HG02852 (cell line): Measurements from ENCODE around the gene FBXO21.

Experiments
- ATAC-seq: cut with Tn5 transposase; IDR thresholded peaks from one replicate; pipeline ENCODE4 v1.9.1; 2021; ENCODE audit warnings: mild to moderate bottlenecking, moderate library complexity; ENCODE audit not compliant: unreplicated experiment

Gene FBXO21

DNA sequence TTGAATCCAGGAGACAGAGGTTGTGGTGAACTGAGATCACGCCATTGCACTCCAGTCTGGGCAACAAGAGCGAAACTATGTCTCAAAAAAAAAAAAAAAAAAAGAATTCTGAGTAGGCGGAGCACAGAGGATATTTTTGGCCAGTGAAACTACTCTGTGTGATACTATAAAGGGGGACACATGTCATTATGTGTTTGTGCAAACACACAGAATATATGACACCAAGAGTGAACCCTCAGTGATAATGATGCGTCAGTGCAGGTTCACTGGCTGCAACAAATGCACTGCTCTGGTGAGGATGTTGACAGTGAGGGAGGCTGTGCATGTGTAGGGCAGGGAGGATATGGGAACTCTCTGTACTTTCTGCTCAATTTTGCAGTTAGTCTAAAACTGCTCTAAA, 24.2 kb downstream of the FBXO21 start:
- no peak for ATAC-seq

GRCh38 chr12:117165342-117165741, 24.9 kb downstream of the FBXO21 start:
- no peak for ATAC-seq

GRCh38 chr12:117162633-117163032, 27.6 kb downstream of the FBXO21 start:
- ATAC-seq = no peak

DNA sequence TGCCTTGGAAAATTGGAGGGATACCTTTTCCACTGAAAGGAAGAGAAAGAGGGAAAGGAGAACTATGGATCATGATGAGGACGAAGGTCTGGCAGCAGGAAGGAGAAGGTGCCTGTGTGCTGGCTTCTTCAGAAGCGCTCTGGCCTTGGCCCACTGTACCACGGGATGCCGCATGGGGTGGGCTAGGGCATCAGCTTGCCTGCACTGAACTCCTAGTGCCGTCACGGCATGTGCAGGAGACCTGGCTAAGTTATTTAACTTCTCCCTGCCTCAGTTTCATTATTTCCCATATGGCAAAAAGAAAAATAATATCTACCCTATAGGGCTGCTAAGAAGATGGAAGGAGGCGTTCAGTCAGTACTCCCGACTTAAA, 28.1 kb downstream of the FBXO21 start:
- no peak for ATAC-seq

DNA sequence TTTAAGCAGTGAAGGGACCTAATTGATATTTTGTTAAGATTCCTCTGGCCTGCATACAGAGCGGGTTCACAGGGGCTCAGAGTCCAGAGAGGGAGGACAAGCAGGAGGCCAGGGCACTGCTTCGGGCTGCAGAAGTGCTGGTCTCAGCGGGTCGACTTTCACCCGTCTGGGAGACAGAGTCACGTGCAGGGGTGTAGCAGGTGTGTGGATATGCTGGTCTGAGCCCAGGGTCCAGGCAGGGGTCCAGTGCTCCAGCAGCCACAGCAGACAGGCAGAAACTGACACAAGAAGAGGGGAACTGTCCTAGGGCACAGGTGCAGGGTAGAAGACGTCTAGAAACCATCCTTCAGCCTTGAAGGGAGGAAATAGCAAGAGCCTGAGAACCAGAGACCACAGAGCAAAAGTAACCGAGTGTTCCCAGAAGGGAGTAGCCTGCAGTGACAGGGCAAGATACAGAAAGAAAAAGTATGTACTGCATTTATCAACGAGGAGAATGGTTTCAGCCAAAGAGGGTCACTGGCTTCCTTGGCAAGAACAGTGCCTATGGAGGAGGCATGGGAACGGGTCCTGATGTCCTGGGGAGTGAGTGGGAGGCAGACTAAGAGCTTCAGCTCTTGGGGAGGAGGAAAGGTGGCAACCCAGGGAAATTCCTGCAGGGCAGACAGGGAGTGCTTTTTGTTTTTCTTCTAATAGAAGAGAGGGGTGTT, 28.7 kb downstream of the FBXO21 start:
- no peak for ATAC-seq

DNA sequence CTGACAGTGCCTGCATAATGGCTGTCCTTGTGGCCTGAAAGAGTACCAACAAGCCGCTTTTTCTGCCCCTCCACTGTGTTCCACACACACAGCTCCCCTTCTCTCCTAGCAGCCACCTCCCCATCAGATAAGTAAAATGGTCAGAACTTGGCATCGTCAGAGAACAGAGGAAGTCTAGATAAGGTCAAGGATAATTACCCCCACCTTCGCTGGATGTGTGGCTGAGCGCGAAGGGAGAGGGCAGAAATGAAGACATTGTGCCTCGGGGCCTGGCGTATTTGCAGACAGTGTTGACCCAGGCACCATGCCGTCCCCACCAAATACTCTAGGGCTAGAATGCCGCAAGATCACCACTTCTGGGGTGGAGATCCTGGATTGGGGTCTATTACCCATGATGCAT, 30.6 kb downstream of the FBXO21 start:
- ATAC-seq = no peak

DNA sequence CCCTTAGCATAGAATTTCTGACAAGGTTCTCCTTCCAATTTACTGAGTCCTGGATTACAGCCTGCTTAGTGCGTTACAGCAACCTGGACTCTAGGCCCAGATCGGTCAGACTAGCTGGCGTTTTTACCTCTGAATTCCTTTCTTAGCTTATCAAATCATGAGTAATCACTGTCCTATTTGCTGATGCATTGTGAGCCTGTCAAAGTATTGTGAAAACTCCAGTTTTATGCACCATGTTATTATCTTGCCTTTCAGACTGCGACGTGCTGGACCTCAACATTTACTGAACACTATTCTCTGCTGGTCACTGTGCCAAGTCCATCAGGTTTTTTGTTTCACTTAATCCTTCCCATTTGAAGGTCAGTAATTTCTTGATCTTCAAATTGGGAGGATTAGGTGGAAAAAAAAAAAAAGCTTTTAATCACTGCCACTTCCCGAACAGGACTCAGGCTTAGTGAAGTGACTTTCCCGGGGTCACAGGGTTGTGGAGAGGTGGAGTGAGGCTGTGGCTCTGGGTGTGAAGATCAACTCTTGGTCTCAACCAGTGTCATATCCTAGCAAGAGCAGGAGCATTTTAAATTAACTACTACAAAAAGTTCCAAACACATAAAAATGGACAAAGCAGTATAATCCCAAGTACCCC, 31.2 kb downstream of the FBXO21 start:
- no peak for ATAC-seq

GRCh38 chr12:117158096-117158495, 32.2 kb downstream of the FBXO21 start:
- ATAC-seq = no peak

- peak; percentile 58 for ATAC-seq
These were observed 34.8 kb downstream of the FBXO21 start for GRCh38 chr12:117155278-117156060.

DNA sequence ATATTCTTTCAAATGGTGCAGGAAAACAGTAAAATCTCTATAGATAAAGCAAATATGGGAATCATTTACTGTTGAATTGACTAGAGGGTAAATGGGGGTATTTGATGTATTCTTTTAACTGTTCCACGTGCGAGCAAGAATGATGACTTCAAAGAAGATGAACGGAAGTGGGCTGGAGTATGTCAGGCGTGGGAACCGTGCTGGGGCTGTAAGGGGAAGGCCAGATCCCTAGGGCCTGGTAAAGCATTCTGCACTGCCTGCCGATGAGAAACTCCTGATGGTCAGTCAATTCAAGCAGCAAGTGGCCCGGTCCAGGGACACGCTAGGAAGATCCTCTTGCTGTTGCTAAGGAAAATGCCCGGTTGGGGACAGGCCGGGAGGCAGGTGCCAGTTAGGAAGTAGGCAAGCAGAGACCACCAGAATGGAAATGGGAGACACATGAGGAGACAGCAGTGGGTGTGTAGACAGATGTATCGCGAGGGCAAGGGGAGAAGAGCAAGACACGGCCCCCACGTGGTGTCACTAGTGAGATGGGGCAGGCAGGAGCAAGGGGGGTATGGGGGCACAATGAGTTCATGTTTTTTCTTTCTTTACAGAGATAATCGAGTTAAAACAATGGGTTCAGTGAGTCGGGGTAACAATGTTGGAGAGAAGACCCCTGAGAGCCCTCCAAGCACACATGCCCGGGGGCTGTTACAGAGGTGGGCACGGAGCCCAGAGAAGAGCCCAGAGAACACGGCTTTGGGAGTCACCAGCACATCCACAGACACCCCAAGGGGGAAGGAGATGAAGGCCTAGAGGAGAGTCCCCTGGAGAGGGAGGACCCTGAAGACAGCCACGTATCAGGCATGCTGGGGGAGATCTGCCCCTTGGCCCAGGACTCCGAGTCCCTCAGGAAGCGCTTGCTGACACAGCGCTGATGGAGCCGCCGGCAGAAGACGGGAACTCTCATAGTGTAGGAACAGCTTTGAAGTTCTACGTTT, 37.2 kb downstream of the FBXO21 start:
- no peak for ATAC-seq

DNA sequence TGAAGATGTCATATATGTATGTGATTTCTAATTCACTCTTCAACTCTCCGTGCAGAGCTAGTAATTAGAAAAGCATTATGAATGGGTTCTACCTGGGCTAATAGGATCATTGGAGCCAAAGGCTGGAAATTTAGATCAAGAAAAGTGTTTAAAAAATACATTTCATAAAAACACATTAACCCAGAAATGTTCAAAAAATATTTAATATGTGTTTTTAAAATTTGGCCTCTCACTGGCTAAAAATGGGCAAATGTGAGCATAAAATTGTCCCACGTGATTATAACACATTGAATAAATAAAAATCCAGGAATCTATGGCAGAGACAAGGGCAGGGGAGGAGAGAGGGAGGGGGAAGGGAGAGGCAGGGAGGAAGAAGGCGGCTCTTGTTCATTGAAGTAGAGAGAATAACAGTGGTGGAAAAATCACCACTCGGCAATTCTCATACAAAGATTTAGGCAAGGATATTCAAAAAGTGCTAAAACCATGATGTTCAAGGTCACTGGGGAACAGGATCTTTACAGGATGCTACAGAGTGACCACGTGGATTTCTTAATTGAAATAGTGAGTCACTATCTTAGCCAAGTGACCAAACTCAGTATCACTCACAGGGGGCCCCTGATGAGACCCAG, 38.8 kb downstream of the FBXO21 start:
- no peak for ATAC-seq

DNA sequence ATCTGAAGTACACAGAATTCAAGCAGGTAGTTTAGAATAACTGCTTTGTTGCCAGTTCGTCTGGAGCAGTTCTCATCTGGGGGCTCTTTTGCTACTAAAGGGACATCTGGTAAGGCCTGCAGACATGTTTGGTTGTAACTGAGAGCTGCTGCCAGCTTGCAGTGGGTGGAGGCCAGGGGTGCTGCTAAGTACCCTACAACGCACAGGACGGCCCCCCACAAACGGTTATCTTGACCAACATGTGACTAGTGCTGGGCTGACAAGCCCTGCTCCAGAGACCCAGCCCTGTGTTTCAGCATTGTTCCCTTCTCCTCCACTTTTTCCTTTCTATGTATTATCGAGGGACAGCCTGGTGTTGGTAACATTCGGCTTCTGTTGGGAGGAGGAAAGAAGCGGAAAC, 40.8 kb downstream of the FBXO21 start:
- ATAC-seq = no peak

- ATAC-seq = no peak
These were observed 41.6 kb downstream of the FBXO21 start for GRCh38 chr12:117148642-117149041.

- no peak for ATAC-seq
These were observed 42.6 kb downstream of the FBXO21 start for GRCh38 chr12:117147639-117148038.

DNA sequence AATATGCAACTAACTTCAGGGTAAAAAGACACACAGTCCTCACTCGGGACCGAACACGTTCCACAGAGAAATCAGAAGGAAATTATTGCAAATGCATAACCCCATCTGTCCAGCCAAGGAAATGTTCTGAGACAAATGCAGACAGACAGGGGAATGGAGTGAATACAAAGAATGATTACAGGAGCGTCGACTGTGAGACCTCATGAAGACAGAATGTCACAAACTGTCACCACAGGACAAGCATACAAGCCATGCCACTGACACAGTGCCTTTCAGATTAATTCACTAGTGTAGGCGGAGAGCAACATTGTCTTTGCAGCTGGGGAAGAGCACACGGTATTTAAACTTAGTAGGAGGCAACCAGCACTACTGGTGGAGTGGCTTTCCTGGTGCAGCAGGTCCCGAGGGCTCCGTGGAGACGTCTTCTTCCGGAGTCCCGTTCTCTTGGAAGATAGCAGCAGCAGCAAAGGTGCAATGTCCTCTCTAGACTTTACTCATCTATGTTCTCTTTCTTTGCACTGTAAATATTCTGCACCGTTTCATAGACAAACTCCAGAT, 44.6 kb downstream of the FBXO21 start:
- no peak for ATAC-seq

- no peak for ATAC-seq
These were observed 45.7 kb downstream of the FBXO21 start for GRCh38 chr12:117144599-117144998.

- ATAC-seq = no peak
These were observed 47.2 kb downstream of the FBXO21 start for GRCh38 chr12:117143008-117143532.

DNA sequence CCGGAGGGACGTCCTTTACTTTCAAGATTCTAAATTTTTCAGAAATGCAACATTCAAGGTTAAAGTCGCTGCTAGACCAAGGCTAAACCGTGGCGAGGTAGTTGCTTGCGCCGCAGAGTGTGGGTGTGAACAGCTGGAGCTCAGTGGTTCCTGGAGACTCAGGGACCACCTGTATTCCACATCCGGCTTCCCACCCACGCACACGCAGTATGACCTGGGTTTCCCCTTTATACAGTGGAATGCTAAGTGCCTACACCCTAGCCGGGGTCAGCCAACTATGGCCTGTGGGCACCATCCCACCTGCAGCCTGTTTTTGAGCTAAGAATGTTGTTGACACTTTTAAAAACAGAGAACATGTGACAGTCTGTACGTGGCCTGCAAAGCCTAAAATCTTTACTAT, 48.2 kb downstream of the FBXO21 start:
- peak; percentile 62 for ATAC-seq

DNA sequence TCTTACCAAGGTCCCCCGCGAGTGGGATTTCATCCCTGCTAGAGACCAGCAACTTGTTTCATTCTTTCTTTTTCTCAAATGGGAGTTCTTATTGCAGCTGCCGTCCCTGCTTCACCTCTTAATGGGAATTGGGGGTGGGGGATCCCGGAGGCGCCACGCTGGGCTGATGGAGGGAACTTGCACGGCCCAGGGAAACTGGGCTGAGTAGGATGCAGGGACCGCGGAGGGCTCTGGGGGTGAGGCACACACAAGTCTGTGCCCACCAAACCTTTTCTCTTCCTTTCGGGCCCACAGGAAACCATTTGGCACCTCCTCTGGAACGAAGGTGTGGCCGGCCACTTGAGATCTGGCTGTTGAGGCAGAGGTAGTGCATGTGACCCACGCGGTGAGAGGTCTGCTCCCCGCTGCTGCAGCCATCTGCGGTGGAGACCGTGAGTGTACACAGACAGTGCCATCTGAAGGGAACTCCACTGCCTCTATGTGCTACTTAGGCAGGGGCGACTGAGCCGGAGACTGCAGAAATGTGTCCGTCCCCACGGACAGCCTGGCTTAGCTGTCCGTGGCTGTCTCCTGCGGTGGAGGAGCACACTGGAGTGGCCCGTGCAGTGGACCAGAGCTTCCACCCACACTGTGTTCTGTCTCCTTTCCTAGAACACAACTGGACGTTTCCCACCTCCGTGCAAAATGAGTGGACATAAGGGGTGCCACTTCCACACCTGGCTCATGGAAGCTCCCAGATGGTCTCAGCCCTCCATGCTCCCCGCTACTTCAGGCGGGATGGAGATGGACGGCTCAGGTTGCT, 49.0 kb downstream of the FBXO21 start:
- no peak for ATAC-seq
